Measurements from ENCODE around the gene TM9SF4. TPM values are rescaled to one million over a fixed set of nuclear protein-coding genes. Genes with fewer than 3 reads are reported as not detected.

The TM9SF4 gene
- total RNA-seq, 2 donors from 2014 or later, result 47.0 to 47.4 TPM

DNA sequence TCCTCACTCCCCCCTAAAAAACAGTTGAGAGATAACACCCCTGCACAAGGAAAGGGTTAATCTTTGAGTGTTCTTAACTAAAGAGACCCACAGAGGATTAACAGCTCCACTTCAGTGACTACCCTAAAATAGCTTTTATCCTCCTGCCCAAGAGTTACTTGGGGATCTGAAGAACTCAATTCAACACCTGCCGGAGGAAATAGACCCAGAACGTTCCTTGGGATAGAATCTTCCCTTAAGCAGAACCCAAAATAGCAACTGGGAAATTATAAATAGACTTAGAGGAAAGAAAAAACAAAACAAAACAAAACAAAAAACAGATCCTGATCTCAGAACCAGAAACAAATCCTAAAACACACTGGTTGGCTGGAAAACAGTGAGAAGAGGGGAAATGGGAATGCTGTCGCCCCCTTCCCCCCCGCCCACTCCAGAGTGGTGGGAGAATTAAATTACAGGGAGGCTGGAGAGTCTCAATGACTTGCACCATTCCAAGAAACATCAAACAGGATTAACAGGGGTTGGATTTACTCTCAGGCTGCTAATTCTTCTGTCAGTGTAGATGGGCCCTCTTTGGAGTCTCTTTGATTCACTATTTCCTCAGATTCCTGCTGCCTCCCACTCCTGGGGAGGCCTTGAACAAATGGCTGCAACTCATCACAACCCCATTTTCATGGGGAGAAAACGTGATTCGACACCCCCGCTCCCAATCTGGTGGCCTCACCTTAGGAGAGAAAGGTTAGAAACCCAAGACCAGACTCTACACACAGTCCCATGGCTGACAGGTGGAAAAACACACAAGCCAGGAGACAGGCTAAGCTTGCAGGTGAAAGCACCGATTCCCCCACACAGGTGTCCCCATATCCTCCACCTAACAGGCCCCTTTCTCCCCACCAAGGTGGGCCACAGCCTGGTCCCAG lies 96.6 kb downstream of the TM9SF4 start:
- H3K4me3 Mint-ChIP-seq, result peak overlapping the region; percentile 99
- H3K27me3 Mint-ChIP-seq, result no peaks in the 10 kb centered on the region
- no peaks in the 10 kb centered on the region for H3K9me3 Mint-ChIP-seq
- H3K27ac Mint-ChIP-seq, result peak overlapping the region; percentile 100
- H3K36me3 Mint-ChIP-seq (ENCODE audit: low read depth), result peaks cover 96% of the 10 kb centered on the region
- peaks cover 49% of the 10 kb centered on the region for H3K4me1 Mint-ChIP-seq
- no peak for ATAC-seq (replicated peaks)

DNA sequence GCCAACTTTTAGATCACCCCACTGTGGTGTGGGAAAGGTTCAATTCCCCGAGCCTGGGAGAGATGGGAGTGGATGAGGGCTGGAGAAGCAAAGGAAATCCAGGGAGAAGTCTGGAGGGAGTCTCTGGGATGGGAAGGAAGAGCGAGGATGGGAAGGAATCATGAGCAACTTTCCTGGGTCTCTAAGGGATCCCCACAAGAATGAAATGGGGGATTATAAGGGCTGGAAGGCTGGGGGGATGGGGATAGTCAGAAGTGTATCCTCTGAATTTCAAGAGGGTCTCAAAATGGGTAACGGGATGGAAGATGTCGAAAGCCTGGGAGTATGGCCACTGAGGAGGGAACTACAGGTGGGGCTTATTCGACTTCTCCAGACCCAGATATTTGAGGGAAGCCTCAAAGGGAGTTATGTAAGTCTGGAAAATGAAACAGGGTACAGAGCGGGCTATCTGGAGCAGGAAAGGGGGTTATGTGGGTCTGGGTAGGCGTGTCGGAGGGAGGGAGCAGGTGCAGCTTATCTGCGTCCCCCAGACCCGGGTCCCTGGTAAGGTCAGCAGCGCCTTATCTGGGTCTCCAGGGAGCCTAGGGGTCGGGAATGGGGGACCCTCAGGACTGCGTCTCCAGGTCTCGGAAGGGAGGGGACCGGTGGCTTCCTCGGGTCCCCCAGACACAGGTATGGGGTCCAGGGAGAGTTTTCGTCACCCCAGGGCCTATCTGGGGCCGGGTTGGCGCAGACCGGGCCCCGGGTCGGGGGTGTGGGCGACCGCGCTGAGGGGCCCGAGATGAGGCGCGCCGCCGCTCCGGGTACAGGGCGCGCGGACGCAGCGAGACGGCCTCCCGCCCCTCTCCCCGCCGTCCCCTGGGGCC lies 97.5 kb downstream of the TM9SF4 start:
- Mint-ChIP-seq H3K4me3 (peak overlapping the region; percentile 99), H3K4me1 (peaks cover 57% of the 10 kb centered on the region), H3K36me3 (ENCODE audit: low read depth) (peaks cover 96% of the 10 kb centered on the region), H3K9me3 (no peaks in the 10 kb centered on the region), H3K27ac (peak overlapping the region; percentile 100), H3K27me3 (no peaks in the 10 kb centered on the region)
- ATAC-seq (replicated peaks), result no peak

DNA sequence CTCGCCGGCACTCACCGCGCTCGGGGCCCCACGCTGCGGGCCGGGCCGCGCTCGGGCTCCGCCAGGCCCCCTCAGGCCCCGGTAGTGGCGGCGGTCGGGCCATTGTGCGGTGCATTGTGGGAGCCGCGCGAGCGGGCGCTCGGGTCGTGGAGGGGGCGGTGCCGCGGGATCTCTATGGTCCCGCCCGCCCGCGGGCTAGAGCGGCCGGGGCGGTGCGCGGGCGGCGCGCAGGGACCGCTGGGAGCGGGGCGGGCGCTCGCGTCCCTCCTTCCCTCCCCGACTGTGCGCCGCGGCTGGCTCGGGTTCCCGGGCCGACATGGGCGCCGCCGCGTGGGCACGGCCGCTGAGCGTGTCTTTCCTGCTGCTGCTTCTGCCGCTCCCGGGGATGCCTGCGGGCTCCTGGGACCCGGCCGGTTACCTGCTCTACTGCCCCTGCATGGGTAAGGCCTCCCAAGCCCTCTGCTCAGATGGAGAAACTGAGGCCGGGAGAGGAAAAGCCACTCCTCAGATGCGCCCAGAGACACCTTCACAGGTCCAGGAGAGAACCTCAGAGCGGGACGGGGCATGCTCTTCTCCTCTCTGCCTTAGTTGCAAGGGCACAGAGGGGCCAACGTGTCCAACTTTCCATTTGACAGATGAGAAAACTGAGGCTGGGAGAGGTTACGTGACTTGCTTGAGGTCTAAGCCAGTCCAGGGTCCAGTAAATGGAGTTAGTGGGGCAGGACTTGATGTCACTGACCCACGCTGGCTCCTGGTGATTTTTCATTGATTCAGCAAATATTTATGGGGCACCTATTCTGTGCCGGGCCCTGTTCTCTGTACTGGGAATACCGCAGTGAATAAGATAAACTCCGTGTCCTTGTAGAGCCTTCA lies 98.3 kb downstream of the TM9SF4 start, which contains the start of the genes PLAGL2 and POFUT1:
TSS of gene PLAGL2 (minus strand) at position 118 of the 873 bp plus-strand sequence. CDS start 5,565 bp downstream, outside the sequence.
TSS of gene POFUT1 (plus strand) at position 255 of the 873 bp plus-strand sequence. CDS start at position 317, 62 bp downstream.
- Mint-ChIP-seq H3K36me3 (ENCODE audit: low read depth) (peaks cover 96% of the 10 kb centered on the region), H3K27me3 (no peaks in the 10 kb centered on the region), H3K4me3 (peak within 1 kb of the TSS; percentile 99), H3K27ac (peak within 1 kb of the TSS; percentile 100), H3K9me3 (no peaks in the 10 kb centered on the region), H3K4me1 (peaks cover 49% of the 10 kb centered on the region)
- peak; percentile 71 for ATAC-seq (replicated peaks)

DNA sequence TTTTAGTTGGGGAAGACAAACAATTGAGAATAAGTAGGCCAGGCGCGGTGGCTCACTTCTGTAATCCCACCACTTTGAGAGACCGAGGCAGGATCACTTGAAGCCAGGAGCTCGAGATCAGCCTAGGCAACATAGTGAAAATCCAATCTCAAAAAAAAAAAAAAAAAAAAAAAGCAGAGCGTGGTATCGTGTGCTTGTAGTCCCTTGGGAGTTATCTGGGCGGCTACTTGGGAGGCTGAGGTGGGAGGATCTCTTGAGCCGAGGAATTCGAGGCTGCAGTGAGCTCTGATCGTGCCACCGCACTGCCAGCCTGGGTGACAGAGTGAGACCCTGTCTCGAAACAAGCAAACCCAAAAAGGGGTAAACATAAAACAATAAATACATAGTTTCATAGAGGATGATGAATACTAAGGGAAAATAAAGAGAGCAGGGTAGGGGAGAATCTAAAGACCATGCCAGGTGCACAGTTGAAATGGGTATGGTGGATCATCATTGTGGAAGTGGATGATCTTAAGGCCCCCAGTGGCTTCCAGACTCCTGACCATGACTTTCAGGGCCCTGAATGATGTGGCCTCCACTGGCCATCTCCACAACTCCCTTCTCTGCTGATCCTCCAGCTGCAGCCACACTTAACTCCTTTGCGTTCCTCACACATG lies 99.1 kb downstream of the TM9SF4 start:
- peaks cover 96% of the 10 kb centered on the region for H3K36me3 Mint-ChIP-seq (ENCODE audit: low read depth)
- no peak for ATAC-seq (replicated peaks)
- H3K27me3 Mint-ChIP-seq, result no peaks in the 10 kb centered on the region
- H3K27ac Mint-ChIP-seq, result peak overlapping the region; percentile 87
- H3K9me3 Mint-ChIP-seq, result no peaks in the 10 kb centered on the region
- peak overlapping the region; percentile 89 for H3K4me3 Mint-ChIP-seq
- peaks cover 48% of the 10 kb centered on the region for H3K4me1 Mint-ChIP-seq

DNA sequence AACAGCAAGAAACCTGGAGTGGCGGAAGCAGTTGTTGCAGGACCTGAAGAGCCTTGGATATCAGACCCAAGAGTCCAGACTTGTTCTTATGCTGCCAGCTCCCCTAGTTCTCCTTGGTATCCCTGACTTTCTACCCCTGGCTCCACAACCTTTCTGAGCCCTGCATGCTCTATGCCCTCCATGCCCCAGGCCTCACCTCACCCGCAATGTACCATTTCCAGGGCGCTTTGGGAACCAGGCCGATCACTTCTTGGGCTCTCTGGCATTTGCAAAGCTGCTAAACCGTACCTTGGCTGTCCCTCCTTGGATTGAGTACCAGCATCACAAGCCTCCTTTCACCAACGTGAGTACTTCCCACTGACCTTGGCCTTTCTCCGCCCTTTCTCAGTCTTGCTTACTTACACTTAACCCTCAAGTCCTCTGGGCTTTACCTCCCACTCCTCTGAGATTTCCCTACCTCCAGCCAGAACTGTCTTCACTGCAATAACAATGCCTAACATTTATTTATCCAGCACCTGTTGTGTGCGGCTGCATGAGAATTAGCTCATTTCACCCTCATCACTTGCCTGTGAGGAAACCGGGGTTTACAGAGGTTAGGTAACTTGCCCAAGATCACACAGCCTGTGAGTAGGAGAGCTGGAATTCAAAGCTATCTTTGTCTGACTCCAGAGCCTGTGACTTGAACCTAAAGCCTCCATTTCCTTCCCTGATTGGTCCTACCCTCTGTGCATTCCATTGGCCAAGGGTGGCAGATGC lies 100.5 kb downstream of the TM9SF4 start:
- H3K4me1 Mint-ChIP-seq, result peaks cover 37% of the 10 kb centered on the region
- peak overlapping the region; percentile 87 for H3K27ac Mint-ChIP-seq
- H3K36me3 Mint-ChIP-seq (ENCODE audit: low read depth), result peaks cover 96% of the 10 kb centered on the region
- no peaks in the 10 kb centered on the region for H3K9me3 Mint-ChIP-seq
- no peak for ATAC-seq (replicated peaks)
- peak overlapping the region; percentile 89 for H3K4me3 Mint-ChIP-seq
- H3K27me3 Mint-ChIP-seq, result no peaks in the 10 kb centered on the region

DNA sequence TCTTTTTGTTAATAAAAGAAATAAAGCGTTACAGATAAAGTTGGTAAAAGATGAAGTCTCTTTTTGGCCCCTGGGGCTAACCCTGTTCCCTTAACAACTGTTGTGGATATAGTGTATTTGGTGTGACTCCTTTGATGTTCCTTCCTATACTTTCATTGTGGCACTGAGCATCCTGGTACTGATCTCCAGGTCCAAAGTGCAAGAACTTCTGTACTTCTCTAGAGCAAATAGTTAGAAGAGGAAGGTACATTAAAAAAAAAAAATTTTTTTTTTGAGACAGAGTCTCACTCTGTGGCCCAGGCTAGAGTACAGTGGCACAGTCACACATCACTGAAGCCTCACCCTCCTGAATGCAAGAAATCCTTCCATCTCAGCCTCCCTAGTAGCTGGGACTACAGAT lies 104.4 kb downstream of the TM9SF4 start:
- peaks cover 33% of the 10 kb centered on the region for H3K4me1 Mint-ChIP-seq
- no peaks in the 10 kb centered on the region for H3K9me3 Mint-ChIP-seq
- no peak for ATAC-seq (replicated peaks)
- H3K36me3 Mint-ChIP-seq (ENCODE audit: low read depth), result peaks cover 100% of the 10 kb centered on the region
- no peak overlapping the region for H3K4me3 Mint-ChIP-seq
- H3K27ac Mint-ChIP-seq, result no peak overlapping the region
- no peaks in the 10 kb centered on the region for H3K27me3 Mint-ChIP-seq

DNA sequence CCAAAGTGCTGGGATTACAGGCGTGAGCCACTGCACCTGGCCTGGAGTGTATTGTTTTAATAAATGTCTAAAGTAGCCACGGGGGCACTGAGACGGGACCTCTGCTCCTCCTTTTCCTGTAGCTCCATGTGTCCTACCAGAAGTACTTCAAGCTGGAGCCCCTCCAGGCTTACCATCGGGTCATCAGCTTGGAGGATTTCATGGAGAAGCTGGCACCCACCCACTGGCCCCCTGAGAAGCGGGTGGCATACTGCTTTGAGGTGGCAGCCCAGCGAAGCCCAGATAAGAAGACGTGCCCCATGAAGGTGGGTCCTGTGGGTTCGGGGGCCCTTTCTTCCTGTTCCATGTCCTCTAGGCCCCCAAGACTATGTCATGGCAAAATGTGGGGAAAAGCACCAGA lies 105.6 kb downstream of the TM9SF4 start:
- Mint-ChIP-seq H3K27me3 (no peaks in the 10 kb centered on the region), H3K4me3 (no peak overlapping the region), H3K36me3 (ENCODE audit: low read depth) (peaks cover 100% of the 10 kb centered on the region)

DNA sequence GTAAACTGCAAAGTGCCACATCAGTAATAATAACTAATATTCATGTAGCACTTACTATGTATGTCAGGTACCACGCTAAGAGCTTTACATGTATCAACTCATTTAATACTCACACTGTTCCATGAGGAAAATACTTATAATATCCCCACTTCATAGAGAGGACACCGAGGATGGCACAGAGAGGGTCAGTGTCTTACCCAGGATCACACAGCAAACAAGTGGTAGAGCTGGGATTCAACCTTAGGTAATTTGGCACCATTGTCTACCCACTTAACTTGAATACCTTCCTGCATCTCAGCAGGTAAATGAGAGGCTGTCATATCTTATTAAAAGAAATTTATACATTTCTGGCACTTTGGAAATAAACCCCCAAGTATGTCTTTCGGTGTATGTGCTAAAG lies 106.2 kb downstream of the TM9SF4 start:
- Mint-ChIP-seq H3K27ac (no peak overlapping the region), H3K4me3 (no peak overlapping the region), H3K9me3 (no peaks in the 10 kb centered on the region), H3K36me3 (ENCODE audit: low read depth) (peaks cover 100% of the 10 kb centered on the region), H3K27me3 (no peaks in the 10 kb centered on the region), H3K4me1 (peaks cover 19% of the 10 kb centered on the region)
- no peak for ATAC-seq (replicated peaks)

More for the DNA sequence above, 105.6 kb downstream of the TM9SF4 start:
- peaks cover 25% of the 10 kb centered on the region for H3K4me1 Mint-ChIP-seq
- H3K9me3 Mint-ChIP-seq, result no peaks in the 10 kb centered on the region
- H3K27ac Mint-ChIP-seq, result no peak overlapping the region
- no peak for ATAC-seq (replicated peaks)

DNA sequence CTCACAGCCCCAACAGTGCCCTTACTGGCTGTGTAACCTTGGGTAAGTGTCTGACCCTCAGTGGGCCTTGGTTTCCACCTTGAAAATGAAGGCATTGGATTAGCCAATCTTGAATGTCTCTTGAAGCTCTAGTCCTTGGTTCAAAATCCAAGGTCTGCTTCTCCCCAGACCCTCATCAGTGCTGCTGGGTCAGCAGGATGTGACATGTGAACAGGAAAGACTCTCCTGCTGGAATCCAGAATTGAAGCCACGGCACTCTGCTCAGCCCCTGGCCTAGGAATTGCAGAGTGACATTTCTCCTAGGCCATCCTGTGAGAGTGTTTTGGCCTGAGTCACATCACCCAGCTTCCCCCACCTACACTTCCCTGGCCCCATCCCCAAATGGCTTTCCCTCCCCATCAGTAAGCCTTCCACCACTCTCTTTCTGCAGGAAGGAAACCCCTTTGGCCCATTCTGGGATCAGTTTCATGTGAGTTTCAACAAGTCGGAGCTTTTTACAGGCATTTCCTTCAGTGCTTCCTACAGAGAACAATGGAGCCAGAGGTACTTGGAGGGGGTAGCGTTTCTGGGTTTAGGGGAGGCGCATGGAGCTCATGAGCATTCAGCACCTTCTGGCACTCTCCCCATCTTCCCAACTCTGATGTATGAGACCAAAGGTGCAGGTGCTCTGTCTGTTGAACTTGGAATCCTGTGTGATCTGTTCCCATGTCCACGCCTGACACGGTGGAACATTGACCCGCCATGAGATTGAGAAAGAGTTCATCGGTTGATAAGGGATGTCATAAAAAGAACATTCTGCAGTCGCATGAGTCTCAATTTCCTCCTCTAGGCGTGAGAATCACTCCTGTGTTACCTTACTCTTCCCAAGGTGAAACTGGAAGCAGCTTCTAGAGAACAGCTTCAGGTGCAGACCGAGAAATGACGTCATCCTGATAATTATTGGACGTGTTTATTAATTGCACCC lies 106.9 kb downstream of the TM9SF4 start:
- peaks cover 100% of the 10 kb centered on the region for H3K36me3 Mint-ChIP-seq (ENCODE audit: low read depth)
- no peak overlapping the region for H3K4me3 Mint-ChIP-seq
- H3K4me1 Mint-ChIP-seq, result peaks cover 12% of the 10 kb centered on the region
- ATAC-seq (replicated peaks), result no peak
- H3K27me3 Mint-ChIP-seq, result no peaks in the 10 kb centered on the region
- H3K9me3 Mint-ChIP-seq, result no peaks in the 10 kb centered on the region
- no peak overlapping the region for H3K27ac Mint-ChIP-seq
